GDM1 (cell line): ENCODE data around the gene TLR6.
A peak's percentile ranks its signal among the peaks of the same experiment; 100 is the strongest.
"Not testable (repeated sequence)": the region's sequence is repeated elsewhere in the genome, so short reads cannot be mapped to it uniquely, and the experiment has no call there.

Experiments
- DNase-seq: peaks from one replicate; lab custom pipeline; 2025; lab: John Stamatoyannopoulos, UW

TLR6 gene

DNA sequence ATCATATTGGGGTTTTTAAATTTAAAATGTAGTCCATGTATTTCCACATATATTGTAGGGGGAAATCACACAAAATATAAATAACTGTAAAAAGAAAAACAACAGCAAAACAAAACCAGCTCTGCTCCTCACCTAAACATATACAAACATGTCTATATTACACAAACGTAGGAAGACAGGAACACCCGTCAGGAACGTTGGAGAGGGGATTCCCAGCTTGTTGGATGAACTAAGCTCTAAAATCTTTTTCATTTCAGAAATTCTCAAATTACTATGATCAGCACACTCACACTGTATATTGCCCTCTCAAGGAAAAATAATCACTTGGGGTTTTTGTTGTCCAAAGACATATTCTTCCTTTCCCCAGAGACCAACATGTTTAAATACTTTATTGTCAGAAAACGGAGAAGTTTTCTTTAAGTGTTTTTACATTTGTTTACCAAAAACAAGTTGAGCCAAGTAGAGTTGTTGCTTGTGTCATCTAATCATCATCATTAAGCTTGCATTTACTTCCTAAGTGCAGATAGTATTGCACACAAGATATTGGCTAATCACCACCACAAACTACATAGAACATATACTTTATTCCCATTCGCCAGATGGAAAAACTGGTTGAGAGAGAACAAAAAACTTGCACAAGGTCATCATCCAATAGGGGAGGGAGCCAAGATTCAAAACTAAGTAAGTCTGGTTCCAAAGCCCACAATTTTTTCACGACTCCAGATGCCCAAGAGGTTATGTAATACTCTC, 71.4 kb downstream of the TLR6 start:
- no peak for DNase-seq

DNA sequence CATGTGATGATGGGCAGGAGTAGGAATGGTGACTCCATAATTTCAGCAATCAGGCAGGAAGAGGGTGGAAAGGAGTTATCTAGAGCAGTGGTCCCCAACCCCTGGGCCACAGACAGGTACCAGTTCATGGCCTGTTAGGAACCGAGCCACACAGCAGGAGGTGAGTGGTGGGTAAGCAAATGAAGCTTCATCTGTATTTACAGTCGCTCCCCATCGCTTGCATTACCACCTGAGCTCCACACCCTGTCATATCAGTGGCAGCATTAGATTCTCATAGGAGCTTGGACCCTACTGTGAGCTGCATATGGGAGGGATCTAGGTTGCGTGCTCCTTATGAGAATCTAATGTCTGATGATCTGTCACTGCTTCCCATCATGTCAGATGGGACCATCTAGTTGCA, 72.5 kb downstream of the TLR6 start:
- DNase-seq: no peak

DNA sequence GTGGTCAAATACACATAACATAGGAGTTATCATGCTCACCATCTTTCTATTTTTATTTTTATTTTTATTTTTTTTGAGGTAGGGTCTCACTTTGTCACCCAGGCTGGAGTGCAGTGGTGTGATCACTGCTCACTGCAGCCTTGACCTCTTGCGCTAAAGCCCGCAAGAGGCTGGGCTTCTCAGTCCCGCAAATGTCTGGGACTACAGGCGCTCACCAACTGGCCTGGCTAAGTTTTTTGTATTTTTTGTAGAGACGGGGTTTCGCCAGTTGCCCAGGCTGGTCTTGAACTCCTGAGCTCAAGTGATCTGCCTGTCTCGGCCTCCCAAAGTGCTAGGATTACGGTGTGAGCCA, 73.5 kb downstream of the TLR6 start:
- DNase-seq: no peak

DNA sequence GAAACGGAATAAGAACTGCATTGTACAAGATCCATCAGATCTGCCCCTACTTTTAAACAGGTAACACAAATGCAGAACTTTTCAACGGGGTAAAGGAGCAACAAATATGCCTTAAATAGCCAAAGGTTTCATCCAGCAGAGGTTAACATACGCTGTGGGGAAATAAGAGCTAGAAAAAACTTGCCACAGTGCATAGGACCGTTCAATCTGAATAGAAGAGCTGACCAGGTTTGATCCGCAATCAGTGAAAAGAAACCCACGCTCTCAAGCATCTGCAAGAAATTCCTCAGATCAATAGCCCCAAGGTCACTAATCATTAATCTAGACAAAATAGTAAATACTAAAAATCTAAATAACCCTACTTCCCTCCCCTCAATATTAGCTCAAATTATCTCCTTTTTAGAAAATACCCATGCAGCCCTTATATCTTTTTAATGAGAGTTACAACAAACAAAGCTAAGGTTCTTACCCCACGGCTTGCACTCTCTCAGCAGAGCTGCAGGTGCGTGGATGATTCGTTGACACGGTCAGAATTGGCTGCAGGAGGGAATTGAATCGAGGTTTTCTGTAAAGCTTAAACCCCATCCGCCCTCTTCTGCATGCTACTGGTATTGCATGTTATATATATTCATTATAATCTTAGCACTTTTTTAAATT, 74.0 kb downstream of the TLR6 start, which contains the start of gene TLR10:
Gene TLR10 (minus strand): TSS at position 539 of the 657 bp plus-strand sequence. CDS start 7,400 bp downstream, outside the sequence.
- peak; percentile 59 for DNase-seq

DNA sequence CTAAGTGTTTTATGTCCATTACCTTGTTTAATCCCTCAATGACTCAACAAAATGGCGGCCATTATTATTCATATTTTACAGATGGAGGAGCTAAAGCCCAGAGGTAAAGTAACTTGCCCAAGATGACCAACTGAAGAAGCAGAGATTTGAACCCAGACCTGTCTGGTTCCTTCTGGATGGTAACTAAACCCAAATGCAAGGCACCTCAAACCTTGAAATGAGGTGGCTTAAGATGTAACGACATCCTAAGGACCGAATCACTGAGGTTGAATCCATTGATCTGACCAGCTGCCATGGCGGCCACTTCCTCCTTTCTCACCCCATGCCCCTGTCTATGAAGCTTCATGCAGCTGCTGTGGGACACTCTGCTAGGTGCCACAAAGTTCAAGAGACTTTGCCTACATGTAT, 74.8 kb downstream of the TLR6 start:
- no peak for DNase-seq

DNA sequence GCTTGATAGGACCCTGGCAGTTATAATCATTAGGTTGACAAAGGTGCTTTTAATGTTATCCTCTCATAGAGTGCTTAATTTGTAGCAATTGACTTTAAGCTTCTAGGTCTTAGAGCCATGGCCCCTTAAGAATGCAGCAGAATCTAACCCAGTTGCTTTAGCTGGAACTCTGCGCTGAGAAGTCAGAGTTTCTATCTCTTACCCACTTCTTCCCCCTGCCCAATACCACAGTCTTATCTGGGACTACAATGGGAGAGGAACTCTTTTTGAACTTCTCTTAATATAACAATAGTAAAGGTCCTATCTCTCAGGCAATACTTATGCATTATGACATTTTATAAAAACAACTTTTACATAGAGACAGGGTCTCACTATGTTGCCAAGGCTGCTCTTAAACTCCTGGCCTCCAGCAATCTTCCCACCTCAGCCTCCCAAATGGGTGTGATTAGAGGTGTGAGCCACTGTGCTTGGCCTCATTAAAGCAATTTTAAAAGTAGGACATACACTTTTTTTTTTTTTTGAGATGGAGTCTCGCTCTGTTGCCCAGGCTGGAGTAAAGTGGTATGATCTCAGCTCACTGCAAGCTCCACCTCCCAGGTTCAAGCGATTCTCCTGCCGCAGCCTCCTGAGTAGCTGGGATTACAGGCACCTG, 75.7 kb downstream of the TLR6 start:
- DNase-seq: peak; percentile 51

DNA sequence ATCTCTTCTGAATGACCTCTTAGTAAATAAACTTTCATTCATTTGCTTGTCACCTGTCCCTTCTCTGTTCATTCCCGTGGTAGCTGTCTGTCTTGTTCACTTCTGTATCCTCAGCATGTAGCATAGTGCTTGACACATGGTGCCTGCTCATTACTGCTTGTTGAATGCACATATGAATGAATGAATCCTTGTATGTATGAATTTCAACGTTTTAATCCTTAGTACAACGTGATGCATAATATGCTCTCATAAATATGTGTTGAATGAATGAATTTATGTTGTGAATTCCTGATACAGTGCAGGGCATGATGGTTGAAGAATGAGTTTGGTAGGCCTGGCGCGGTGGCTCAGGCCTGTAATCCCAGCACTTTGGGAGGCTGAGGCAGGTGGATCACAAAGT, 76.8 kb downstream of the TLR6 start:
- DNase-seq: no peak

DNA sequence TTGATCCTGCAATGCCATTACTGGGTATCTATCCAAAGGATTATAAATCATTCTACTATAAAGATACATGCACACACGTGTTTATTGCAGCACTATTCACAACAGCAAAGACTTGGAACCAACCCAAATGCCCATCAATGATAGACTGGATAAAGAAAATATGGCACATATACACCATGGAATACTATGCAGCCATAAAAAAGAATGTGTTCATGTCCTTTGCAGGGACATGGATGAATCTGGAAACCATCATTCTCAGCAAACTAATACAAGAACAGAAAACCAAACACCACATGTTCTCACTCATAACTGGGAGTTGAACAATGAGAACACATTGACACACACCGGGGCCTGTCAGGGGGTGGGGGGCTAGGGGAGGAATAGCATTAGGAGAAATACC, 78.7 kb downstream of the TLR6 start:
- DNase-seq: not testable (repeated sequence)

DNA sequence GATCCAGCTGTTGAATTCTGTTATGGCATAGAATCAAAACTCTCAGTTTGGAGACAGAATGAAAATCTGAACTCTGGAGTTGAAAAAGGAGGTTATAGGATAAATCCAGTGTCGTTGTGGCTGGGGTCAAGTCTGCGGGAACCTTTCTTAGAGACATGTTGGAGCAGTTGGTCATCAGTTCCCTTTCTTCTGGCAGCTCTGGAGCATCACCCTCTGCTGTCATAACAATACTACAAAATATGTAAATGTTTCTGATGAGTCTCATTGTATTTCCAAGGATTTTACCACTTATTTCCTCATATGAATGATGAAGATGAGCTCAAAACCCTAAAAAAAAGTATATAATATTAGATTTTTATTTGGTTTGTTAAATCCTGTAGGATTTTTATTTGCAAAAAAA, 81.3 kb downstream of the TLR6 start:
- DNase-seq: no peak

DNA sequence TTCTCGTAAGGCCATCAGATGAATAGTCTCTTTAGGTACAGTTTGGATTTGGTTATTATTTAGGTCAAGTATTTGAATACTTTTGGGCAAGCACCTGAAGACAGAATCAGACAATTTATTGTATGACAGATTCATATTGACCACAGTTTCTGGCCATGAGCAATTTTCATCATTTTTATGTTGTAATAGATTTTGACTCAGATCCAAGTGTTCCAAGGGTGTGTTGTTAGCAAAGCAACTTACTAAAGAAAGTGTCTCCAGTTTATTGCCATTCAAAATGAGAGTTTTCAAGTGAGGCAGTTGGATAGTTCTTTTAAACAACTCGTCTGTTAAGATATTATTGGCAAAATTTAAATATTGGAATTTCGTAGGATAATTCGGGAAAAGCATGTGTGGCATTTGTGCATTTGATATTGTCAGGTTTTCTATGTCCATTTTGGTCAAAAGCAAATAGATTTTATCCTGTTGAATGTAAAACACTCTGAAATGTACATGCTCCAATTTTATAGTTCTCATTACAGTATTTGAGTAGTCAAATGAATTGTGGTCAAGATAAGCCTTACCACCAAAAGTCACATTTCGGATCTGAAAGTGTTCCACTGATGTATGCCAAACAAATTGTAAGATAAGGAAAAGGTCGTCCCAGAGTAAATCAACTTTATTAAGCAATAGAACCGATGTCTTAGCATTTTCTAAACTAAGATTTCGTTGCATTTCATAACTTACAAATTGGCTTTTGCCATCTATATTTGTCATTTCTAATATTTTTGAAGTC, 82.2 kb downstream of the TLR6 start:
- DNase-seq: no peak
